H1 (cell line): ENCODE results near the gene PTX3.

Source experiments
- EP300 ChIP-seq, 2 experiments: IDR thresholded peaks; 1 replicate in 1 of 2; 2 replicates in 1 of 2; pipeline ENCODE4 v1.6.1; 2011 to 2012; ENCODE audit warnings: low read depth in 2 of 2, low read length in 2 of 2, mild to moderate bottlenecking in 2 of 2, borderline replicate concordance in 1 of 2, inconsistent platforms in 1 of 2, moderate library complexity in 1 of 2
- EZH2 ChIP-seq: fragments of 200-600 bp; sonication (generic); IDR thresholded peaks from 2 replicates; pipeline ENCODE4 v1.7.1; 2012; ENCODE audit warnings: low read depth, mild to moderate bottlenecking, moderate library complexity, low read length, inconsistent platforms; ENCODE audit not compliant: severe bottlenecking
- NRF1 ChIP-seq: IDR thresholded peaks from 2 replicates; pipeline ENCODE4 v1.6.1; 2011; ENCODE audit warnings: mild to moderate bottlenecking, low read depth, low read length, improper control_type of control experiment
- PHF8 ChIP-seq: fragments of 200-600 bp; sonication (generic); conservative IDR thresholded peaks from 2 replicates; pipeline ENCODE4 v1.7.1; 2012; ENCODE audit warnings: low read depth, mild to moderate bottlenecking, inconsistent platforms, low read length, moderate library complexity
- SUZ12 ChIP-seq: fragments of 200-600 bp; sonication (generic); IDR thresholded peaks from 2 replicates; pipeline ENCODE4 v1.6.1; 2012; ENCODE audit warnings: mild to moderate bottlenecking, inconsistent platforms, low read length, moderate library complexity, mixed read lengths
- TAF1 ChIP-seq: IDR thresholded peaks from 2 replicates; pipeline ENCODE4 v1.6.1; 2011; ENCODE audit warnings: mild to moderate bottlenecking, low read depth, low read length
- TF ChIP-seq, protein P1 (sequence below), 3 experiments: IDR thresholded peaks; 1 replicate in 2 of 3; 2 replicates in 1 of 3; pipeline versions ENCODE4 v1.5.1 to v1.6.1; 2011; ENCODE audit warnings: low read length in 3 of 3, mild to moderate bottlenecking in 3 of 3, inconsistent platforms in 2 of 3, low read depth in 1 of 3, moderate library complexity in 1 of 3; ENCODE audit not compliant: insufficient read depth in 1 of 3; ENCODE audit errors: control extremely low read depth in 1 of 3
- TF ChIP-seq, protein P2 (sequence below): IDR thresholded peaks from 2 replicates; pipeline ENCODE4 v1.6.1; 2011; ENCODE audit warnings: low read depth, mild to moderate bottlenecking, low read length; ENCODE audit not compliant: insufficient read depth

DNA sequence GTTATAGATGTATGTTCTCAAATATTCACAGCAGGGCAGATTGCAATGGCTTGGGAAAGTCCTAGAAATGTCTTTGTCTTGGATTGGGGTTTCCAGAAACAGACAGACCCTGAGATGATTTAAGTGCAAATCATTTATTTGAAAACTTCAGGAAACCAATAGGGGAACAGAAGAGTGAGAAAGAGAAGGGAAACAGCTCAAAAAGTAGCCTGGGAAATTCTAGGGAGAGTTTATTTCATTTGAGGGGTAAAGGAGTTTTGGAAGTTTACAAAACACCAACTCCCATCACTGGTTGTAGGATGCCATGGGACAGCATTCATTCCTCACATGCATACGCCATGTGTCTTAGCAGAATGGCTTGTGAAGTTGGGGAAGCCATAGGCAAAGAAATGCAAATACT lies 32.3 kb upstream of the PTX3 start:
- TF ChIP-seq TAF1, result no peak
- TF ChIP-seq PHF8, result no peak
- no peak for TF ChIP-seq EP300 (IDR thresholded peaks at IDR 0.05; ENCODE audit: borderline replicate concordance in 1 of 2, low read depth in 2 of 2, low read length in 2 of 2)
- no peak for TF ChIP-seq SUZ12
- TF ChIP-seq, protein P1, sequence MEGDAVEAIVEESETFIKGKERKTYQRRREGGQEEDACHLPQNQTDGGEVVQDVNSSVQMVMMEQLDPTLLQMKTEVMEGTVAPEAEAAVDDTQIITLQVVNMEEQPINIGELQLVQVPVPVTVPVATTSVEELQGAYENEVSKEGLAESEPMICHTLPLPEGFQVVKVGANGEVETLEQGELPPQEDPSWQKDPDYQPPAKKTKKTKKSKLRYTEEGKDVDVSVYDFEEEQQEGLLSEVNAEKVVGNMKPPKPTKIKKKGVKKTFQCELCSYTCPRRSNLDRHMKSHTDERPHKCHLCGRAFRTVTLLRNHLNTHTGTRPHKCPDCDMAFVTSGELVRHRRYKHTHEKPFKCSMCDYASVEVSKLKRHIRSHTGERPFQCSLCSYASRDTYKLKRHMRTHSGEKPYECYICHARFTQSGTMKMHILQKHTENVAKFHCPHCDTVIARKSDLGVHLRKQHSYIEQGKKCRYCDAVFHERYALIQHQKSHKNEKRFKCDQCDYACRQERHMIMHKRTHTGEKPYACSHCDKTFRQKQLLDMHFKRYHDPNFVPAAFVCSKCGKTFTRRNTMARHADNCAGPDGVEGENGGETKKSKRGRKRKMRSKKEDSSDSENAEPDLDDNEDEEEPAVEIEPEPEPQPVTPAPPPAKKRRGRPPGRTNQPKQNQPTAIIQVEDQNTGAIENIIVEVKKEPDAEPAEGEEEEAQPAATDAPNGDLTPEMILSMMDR (IDR thresholded peaks at IDR 0.05; ENCODE audit: control extremely low read depth in 1 of 3, insufficient read depth in 1 of 3, low read depth in 1 of 3, low read length in 3 of 3), result no peak
- no peak for TF ChIP-seq EZH2
- TF ChIP-seq, protein P2, sequence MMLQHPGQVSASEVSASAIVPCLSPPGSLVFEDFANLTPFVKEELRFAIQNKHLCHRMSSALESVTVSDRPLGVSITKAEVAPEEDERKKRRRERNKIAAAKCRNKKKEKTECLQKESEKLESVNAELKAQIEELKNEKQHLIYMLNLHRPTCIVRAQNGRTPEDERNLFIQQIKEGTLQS, result no peak
- TF ChIP-seq NRF1, result no peak
